Keratinocyte (primary cell): ENCODE results near the gene YWHAH. TPM values are rescaled to one million over a fixed set of nuclear protein-coding genes. Genes with fewer than 3 reads are reported as not detected.

Source experiments
- DNase-seq: peaks from one replicate; pipeline ENCODE4 v3.0.0-alpha.2; 2011; ENCODE audit warnings: low read depth, missing footprints, low spot score
- FAIRE-seq: peaks from 2 replicates; lab custom pipeline; 2011; peaks lifted over from hg19 to GRCh38; lab: Jason Lieb, UNC
- H2AFZ ChIP-seq: 2 replicates; pipeline ENCODE4 v1.6.0; 2012; ENCODE audit warnings: low read length, control low read depth, inconsistent platforms; ENCODE audit not compliant: control insufficient read depth
- H3K27ac ChIP-seq: 2 replicates; pipeline ENCODE4 v1.5.1; 2011; ENCODE audit warnings: low read length; ENCODE audit not compliant: control insufficient read depth, insufficient read depth
- H3K27me3 ChIP-seq: 3 replicates; pipeline ENCODE4 v1.6.0; 2011; ENCODE audit warnings: low read length; ENCODE audit not compliant: control insufficient read depth, insufficient read depth; ENCODE audit errors: extremely low read depth
- H3K36me3 ChIP-seq, 2 experiments: 2 replicates in 1 of 2; 3 replicates in 1 of 2; pipeline ENCODE4 v1.5.1; 2011; ENCODE audit warnings: low read length in 2 of 2, mild to moderate bottlenecking in 1 of 2; ENCODE audit not compliant: control insufficient read depth in 2 of 2, insufficient read depth in 2 of 2; ENCODE audit errors: extremely low read depth in 1 of 2
- H3K4me1 ChIP-seq: 3 replicates; pipeline ENCODE4 v1.5.1; 2011; ENCODE audit warnings: low read length; ENCODE audit not compliant: control insufficient read depth, insufficient read depth; ENCODE audit errors: extremely low read depth
- H3K4me2 ChIP-seq: 3 replicates; pipeline ENCODE4 v1.6.0; 2011; ENCODE audit warnings: low read depth, low read length; ENCODE audit not compliant: control insufficient read depth, insufficient read depth; ENCODE audit errors: extremely low read depth
- H3K4me3 ChIP-seq, 3 experiments: fragments of 200-600 bp in 1 of 3; sonication (generic) in 1 of 3; 2 replicates in 2 of 3; 3 replicates in 1 of 3; pipeline ENCODE4 v1.5.1; 2011 to 2016; ENCODE audit warnings: low read length in 3 of 3, mild to moderate bottlenecking in 3 of 3, control low read depth in 2 of 3, inconsistent platforms in 1 of 3, low read depth in 1 of 3, mixed read lengths in 1 of 3, mixed run types in 1 of 3, moderate library complexity in 1 of 3; ENCODE audit not compliant: control insufficient read depth in 2 of 3, insufficient read depth in 2 of 3; ENCODE audit errors: extremely low read depth in 1 of 3
- H3K79me2 ChIP-seq: 2 replicates; pipeline ENCODE4 v1.6.0; 2012; ENCODE audit warnings: low read length; ENCODE audit not compliant: control insufficient read depth, insufficient read depth
- H3K9ac ChIP-seq: 3 replicates; pipeline ENCODE4 v1.6.0; 2011; ENCODE audit warnings: low read length; ENCODE audit not compliant: control insufficient read depth, insufficient read depth; ENCODE audit errors: extremely low read depth
- H3K9me1 ChIP-seq: 3 replicates; pipeline ENCODE4 v1.6.0; 2011; ENCODE audit warnings: low read length; ENCODE audit not compliant: control insufficient read depth, insufficient read depth; ENCODE audit errors: extremely low read depth
- H3K9me3 ChIP-seq: 2 replicates; pipeline ENCODE4 v1.5.1; 2012; ENCODE audit warnings: low read depth, low read length; ENCODE audit not compliant: control insufficient read depth
- H4K20me1 ChIP-seq: 3 replicates; pipeline ENCODE4 v1.6.0; 2011; ENCODE audit warnings: low read length; ENCODE audit not compliant: control insufficient read depth, insufficient read depth; ENCODE audit errors: extremely low read depth
- EZH2 ChIP-seq: IDR thresholded peaks from one replicate; pipeline ENCODE4 v1.6.1; 2012; ENCODE audit warnings: inconsistent platforms, mild to moderate bottlenecking, low read length, moderate library complexity
- dilution Hi-C: fragments of 300-500 bp; cut with MboI; formaldehyde crosslinking; loops from one replicate; pipeline ENCODE4 v1.7.0; 2020; ENCODE audit warnings: low sequenced_read_pairs; ENCODE audit not compliant: extremely low pct_ligation_motif_present
- polyA plus RNA-seq, 5 experiments: library from polyadenylated mRNA; depleted of rRNA in 3 of 5; stranded (reverse) in 3 of 5; stranded (forward) in 1 of 5; unstranded in 1 of 5; fragments of >200 nt; gene quantifications; 1 replicate in 1 of 5; 2 replicates in 3 of 5; 3 replicates in 1 of 5; pipeline versions ENCODE4 v1.2.1 to v1.2.3, GENCODE V29; 2011 to 2012; ENCODE audit warnings: missing spikeins in 2 of 5, low read depth in 1 of 5, low replicate concordance in 1 of 5
- TF ChIP-seq, protein P1 (sequence below), 3 experiments: IDR thresholded peaks in 1 of 3; conservative IDR thresholded peaks in 1 of 3; optimal IDR thresholded peaks in 1 of 3; 2 replicates in 2 of 3; 3 replicates in 1 of 3; pipeline versions ENCODE3 to v1.5.1; 2011; ENCODE audit warnings: low read length in 3 of 3, mild to moderate bottlenecking in 3 of 3, moderate library complexity in 2 of 3, control low read depth in 1 of 3, inconsistent platforms in 1 of 3; ENCODE audit not compliant: insufficient read depth in 2 of 3; ENCODE audit errors: extremely low read depth in 1 of 3

YWHAH gene
- polyA plus RNA-seq, 1 donor (not counting 4 experiments of a cell fraction or from before 2014, with no cell fraction given), result 108 TPM

DNA sequence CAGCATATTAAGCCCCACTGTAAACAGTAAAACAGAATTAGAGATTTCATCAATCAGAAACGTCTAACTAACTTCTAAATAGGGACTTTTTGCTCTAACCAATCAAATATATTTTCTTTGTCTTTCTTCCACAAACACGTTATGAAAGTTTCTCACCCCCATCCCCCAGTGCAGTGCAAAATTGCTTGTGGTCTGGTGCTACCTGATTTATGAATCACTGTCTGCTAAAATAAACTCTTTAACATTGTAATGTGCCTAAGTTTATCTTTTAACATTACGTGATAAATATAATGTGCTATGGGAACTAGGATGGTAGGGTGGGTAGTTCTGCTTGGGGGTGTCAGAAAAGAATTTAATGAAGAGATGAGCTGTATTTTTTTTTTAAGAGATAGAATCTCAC, 51.5 kb downstream of the YWHAH start:
- dilution Hi-C loops, result no loop called here

DNA sequence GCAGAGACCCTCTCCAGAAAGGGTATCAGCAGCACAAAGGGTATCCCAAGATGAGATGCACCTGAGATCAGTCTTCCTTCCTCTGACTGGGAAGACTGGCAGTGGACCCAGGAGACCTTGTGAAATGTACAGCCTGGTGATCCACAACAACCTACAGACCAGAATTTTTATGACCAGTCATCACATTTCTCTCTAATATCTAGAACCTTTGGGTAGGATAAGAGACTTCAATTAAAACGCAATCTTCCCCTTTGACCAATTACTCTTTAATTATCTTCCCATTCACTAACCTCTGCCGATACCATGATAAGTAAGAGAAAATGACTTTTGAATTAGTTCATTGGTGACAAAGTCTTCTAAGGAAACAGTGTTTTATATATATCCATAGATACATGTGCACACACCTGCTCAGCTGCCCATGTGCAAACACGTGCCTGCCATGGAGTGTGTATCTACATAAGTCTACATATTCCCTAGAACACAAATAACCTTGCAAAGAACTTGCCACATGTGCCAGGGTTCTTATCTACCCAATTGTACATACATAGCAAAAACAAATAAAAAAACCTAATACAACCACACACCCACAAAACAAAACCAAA, 54.5 kb downstream of the YWHAH start:
- Histone ChIP-seq H3K4me2 (no peak overlapping the region), H3K9me3 (no peaks in the 10 kb centered on the region), H3K79me2 (no peaks in the 10 kb centered on the region), H3K27ac (no peak overlapping the region), H3K4me1 (no peaks in the 10 kb centered on the region), H4K20me1 (no peaks in the 10 kb centered on the region), H3K4me3 (no peak overlapping the region), H3K27me3 (peaks cover 6% of the 10 kb centered on the region), H3K36me3 (no peaks in the 10 kb centered on the region), H3K9me1 (no peaks in the 10 kb centered on the region), H2AFZ (no peak overlapping the region), H3K9ac (no peak overlapping the region)
- dilution Hi-C loops, result no loop called here
- no peak for DNase-seq
- TF ChIP-seq, protein P1, sequence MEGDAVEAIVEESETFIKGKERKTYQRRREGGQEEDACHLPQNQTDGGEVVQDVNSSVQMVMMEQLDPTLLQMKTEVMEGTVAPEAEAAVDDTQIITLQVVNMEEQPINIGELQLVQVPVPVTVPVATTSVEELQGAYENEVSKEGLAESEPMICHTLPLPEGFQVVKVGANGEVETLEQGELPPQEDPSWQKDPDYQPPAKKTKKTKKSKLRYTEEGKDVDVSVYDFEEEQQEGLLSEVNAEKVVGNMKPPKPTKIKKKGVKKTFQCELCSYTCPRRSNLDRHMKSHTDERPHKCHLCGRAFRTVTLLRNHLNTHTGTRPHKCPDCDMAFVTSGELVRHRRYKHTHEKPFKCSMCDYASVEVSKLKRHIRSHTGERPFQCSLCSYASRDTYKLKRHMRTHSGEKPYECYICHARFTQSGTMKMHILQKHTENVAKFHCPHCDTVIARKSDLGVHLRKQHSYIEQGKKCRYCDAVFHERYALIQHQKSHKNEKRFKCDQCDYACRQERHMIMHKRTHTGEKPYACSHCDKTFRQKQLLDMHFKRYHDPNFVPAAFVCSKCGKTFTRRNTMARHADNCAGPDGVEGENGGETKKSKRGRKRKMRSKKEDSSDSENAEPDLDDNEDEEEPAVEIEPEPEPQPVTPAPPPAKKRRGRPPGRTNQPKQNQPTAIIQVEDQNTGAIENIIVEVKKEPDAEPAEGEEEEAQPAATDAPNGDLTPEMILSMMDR (optimal IDR thresholded peaks at IDR 0.05 in 1 of 3, IDR thresholded peaks at IDR 0.05 in 1 of 3, conservative IDR thresholded peaks at IDR 0.05 in 1 of 3; ENCODE audit: extremely low read depth in 1 of 3, insufficient read depth in 2 of 3, low read length in 3 of 3), result no peak
- TF ChIP-seq EZH2, result no peak
- FAIRE-seq, result no peak

More for the DNA sequence above, 51.5 kb downstream of the YWHAH start:
- TF ChIP-seq, protein P1 (optimal IDR thresholded peaks at IDR 0.05 in 1 of 3, IDR thresholded peaks at IDR 0.05 in 1 of 3, conservative IDR thresholded peaks at IDR 0.05 in 1 of 3; ENCODE audit: extremely low read depth in 1 of 3, insufficient read depth in 2 of 3, low read length in 3 of 3), result no peak
- TF ChIP-seq EZH2, result no peak
- Histone ChIP-seq H3K9me3 (no peaks in the 10 kb centered on the region), H3K79me2 (no peaks in the 10 kb centered on the region), H4K20me1 (no peaks in the 10 kb centered on the region), H3K9me1 (no peaks in the 10 kb centered on the region), H3K4me1 (no peaks in the 10 kb centered on the region), H3K9ac (no peak overlapping the region), H3K27ac (no peak overlapping the region), H3K4me2 (no peak overlapping the region), H2AFZ (no peak overlapping the region), H3K4me3 (no peak overlapping the region), H3K36me3 (no peaks in the 10 kb centered on the region), H3K27me3 (peaks cover 12% of the 10 kb centered on the region)
- no peak for DNase-seq
- no peak for FAIRE-seq
